ENCODE measurements around the gene RGS14.
"Not testable (repeated sequence)": the region's sequence is repeated elsewhere in the genome, so short reads cannot be mapped to it uniquely, and the experiment has no call there.

RGS14 gene

DNA sequence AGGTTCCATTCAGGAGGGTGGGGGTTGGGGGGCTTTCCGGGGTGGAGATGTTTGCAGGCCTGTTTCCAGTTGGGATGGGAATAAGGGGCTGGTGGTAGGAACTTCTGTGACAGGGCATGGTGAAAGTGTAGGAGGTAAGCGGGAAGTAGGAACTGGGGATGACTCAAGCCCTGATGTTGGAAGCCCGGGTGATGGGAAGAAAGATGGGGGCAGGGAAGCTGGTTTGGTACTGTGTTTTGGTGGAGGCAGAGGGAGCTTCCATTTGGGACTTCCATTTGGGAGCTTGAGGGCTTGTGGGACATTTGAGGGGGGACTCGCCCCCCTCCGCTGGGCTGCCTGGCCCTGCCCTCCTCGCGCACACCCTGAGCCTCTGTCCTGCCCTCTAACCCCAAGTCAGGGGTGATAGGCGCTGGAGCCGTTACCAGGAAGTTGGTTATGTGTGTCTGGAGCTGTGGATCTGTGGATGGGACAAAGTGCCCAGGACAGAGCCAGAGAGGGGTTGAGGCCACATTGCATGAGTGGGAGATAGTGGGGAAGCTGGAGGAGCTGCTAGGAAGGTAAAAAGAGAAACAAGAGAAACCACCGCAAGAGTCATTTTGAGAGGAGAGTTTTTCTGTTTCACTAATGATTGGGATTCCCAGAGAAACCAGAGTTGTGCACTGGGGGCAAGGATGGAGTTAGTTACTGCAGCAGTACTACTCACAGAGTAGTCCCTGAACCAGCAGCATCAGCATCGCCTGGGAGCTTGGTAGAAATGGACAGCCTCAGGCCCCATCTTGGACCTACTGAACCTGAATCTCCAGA, 6.6 kb downstream of the RGS14 start:
- DNase-seq (ENCODE audit: low read depth, low spot score) = no peak

DNA sequence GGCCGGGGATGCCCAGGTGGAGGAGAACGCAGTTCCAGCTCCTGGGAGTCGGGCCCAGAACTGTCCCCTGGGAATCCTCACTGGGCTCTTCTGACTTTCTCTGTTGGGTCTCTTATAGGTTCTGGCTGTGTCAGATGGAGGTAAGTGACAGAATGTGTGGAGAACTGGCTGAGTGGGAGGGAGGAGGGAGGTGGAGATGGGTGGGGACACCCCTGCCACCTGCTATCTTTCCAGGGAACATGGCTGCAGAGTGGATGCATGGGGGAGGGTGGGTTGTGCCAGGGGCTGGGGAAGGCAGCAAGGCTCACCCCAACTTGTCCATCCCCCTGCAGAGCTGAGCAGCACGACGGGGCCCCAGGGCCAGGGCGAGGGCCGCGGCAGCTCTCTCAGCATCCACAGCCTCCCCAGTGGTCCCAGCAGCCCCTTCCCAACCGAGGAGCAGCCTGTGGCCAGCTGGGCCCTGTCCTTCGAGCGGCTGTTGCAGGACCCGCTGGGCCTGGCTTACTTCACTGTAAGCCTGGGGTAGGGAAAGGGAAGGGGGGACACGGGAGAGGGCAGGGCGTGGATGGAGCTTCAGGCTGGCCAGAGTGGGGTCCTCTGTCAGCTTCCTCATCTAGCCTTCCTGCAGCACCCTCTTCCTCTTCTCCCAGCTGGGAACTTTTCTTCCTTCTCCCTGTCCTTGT, 8.3 kb downstream of the RGS14 start:
- DNase-seq (ENCODE audit: low read depth, low spot score) = no peak

DNA sequence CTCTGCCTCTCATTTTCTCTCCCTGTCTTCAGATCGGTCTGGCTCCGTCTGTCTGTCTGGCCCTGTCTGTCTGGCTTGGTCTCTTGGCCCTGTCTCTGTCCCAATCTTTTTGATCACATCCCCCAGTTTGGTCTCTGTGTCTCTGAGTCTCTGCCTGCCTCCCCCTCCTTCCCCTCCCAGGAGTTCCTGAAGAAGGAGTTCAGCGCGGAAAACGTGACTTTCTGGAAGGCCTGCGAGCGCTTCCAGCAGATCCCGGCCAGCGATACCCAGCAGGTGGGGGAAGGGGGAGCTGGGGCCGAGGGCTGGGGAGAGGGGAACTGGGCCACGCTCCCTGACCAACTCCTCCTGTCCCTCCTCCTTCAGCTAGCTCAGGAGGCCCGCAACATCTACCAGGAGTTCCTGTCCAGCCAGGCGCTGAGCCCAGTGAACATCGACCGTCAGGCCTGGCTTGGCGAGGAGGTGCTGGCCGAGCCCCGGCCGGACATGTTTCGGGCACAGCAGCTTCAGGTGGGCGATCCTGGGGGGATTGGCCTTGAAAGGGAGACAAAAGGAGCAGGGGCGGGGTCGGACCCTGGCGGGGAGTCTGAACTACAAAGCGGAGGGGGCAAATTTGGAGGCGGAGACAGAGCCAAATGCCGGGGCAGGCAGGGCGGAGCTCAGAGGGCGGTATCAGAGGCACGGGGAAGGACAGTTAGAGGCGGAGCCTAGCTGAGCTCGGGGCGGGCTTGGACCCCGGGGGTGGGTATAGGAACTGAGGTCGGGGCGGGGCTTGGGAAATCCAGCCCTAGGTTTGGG, 9.0 kb downstream of the RGS14 start:
- peak; percentile 92 for DNase-seq (ENCODE audit: low read depth, low spot score)

DNA sequence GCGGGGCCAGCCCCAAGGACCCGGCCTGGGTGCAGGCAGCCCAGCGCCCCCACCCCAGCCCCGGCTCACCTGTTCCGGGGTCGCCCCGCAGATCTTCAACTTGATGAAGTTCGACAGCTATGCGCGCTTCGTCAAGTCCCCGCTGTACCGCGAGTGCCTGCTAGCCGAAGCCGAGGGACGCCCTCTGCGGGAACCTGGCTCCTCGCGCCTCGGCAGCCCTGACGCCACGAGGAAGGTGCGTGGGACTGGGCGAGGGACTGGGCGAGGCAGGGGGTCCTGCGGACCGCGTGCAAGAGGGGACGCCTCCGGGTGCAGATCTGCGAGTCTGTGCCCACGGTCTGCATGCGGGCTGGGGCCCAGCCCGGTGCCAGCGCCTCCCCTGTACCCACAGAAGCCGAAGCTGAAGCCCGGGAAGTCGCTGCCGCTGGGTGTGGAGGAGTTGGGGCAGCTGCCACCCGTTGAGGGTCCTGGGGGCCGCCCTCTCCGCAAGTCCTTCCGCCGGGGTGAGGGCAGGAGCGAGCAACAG, 9.7 kb downstream of the RGS14 start:
- no peak for DNase-seq (ENCODE audit: low read depth, low spot score)

DNA sequence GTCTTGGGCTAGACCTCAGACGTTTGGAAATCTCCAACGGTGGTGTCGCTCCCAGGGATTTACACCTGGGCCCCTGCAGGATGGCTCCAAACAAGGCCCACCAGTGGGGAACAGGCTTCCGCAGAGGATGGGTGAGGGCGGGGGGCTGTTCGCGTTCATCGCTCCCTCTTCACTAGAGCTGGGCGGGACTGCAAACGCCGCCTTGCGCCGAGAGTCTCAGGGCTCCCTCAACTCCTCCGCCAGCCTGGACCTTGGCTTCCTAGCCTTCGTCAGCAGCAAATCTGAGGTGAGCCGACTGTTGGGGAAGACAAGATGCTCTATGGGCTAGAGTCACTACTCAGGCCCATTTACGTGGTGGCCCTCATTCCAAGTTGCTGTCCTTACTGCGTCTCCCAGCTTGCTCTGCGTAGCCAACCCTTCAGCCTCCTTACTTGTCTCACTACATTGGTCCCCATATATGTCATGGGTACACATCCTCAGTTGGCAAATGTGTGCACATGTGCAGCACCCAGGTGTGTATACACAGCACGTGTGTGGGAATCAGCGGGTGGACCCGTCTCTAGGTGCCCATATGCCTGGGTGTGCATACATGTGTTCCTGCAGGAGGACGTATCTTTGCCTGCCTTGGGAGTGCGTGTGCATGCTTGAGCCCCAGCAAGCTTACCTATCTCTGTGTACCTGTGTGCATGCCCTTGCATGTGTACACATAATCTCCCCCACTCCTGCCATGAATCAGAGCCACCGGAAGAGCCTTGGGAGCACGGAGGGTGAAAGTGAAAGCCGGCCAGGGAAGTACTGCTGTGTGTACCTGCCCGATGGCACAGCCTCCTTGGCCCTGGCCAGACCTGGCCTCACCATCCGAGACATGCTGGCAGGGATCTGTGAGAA, 10.5 kb downstream of the RGS14 start:
- no peak for DNase-seq (ENCODE audit: low read depth, low spot score)

DNA sequence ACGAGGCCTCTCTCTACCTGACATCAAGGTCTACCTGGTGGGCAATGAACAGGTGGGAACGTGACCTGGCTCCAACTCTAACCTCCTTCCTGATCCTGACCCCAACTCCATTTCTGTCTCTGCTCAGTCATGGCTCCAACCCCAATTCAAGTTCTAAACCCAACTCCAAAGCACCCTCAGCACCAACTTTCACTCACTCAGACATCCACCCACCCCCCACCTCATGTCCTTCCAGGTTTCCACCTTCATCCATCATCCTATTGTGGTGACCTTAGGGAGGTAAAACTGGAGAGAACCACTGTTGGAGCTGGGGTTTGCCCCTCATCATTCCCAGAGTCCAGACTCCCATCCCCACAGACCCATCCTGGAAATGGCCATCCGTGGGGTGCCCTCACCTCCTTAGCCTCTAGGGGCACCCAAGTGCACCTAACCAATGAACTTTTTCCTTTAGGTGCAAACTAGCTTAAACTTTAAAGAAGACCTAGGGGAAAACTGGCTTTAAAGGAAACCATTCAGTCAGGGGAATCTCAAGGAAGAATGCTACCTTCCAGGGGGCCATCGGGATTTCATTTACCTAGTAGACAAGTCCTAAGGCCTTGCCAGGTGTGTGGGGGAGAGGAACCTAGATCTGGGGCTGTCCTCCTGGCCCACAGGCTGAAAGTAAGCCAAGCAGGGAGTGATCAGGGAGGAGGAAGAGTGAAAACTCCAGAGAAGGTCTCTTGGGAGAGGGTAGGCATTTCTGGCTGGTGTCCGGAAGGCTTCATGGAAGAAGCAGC, 11.3 kb downstream of the RGS14 start:
- DNase-seq (ENCODE audit: low read depth, low spot score) = peak; percentile 46

DNA sequence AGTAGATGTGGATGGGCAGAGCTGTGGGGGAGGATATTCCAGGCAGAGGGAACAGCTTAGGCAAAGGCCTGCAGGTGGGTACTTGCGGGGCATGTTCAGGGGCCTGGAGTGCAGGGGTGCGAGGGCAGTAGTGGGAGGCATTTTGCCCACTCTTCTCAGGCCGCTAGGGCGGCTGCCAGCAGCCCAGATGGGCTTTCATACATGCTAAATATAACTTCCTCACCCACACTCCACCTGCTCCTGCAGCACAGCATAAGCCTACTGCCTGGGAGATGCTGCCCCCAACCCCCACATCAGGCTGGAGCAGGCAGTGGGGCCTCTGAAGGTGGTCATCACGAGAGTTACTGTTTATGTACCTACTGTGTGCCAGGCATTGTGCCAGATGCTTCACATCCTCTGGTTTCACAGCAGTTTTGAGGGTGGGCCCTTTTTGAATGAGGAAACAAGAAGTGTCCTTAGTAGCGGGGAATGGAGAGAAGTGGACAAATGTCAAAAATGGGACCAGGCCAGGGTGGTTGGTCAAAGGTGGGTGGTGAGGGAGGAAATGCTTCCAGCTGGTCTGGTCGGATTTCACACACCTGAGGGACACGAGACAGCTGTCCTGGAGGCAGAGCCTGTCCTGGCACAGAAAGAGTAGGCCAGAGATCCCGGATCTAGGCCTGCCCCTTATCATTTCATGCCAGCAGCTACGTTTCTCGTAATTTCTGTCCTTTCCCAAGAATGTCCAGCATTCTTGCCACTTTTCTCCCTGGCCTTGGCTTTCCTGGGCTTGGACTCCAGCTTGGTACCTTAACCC, 12.1 kb downstream of the RGS14 start:
- DNase-seq (ENCODE audit: low read depth, low spot score) = no peak

DNA sequence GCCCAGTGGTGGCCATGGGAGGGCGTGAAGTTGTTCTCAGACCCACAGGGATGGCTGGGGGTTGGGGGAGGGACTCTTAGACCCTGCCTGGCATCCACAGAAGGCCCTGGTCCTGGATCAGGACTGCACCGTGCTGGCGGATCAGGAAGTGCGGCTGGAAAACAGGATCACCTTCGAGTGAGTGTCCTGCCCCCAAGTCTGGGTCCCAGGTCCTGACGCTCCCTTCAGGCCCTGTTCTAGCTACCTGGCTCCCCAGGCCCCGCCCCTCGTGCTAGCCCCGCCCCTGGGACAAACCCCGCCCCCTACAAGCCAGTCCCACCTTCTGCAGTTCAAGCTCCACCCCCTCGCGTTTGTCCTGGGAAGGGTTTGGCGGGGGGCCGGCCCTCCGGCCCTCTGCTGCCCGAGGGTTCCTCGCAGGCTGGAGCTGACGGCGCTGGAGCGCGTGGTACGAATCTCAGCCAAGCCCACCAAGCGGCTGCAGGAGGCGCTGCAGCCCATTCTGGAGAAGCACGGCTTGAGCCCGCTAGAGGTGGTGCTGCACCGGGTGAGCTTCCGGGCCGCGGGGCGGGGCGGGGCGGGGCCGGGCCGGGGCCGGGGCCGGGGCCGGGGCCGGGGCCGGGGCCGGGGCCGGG, 12.9 kb downstream of the RGS14 start:
- DNase-seq (ENCODE audit: low read depth, low spot score) = peak; percentile 98

DNA sequence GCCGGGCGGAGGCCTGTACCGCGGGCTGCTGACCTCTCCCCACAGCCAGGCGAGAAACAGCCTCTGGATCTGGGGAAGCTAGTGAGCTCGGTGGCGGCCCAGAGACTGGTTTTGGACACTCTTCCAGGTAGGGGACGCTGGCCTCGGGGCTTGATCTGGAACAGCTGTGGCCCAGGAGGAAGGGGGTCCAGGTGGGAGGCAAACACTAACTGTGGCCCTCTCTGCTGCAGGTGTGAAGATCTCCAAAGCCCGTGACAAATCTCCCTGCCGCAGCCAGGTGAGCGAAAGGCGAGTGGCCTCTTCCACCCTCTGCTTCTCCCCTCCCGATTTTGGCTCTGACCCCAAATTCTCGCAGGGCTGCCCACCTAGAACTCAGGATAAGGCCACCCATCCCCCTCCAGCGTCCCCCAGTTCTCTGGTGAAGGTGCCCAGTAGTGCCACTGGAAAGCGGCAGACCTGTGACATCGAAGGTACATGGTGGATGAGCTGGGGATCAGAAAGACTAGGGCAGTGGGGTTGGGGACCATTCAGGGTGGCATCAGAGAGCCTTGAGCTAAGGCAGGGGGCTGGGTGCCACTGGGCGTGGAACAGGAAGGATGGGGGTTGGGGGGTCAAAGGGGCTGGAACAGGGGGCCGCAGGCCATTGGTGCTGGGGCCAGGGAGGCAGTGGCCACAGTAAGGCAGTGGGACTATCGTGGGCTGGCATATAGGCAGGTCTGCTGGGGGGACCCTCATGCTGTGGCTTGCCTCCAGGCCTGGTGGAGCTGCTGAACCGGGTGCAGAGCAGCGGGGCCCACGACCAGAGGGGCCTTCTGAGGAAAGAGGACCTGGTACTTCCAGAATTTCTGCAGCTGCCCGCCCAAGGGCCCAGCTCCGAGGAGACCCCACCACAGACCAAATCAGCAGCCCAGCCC, 13.7 kb downstream of the RGS14 start:
- no peak for DNase-seq (ENCODE audit: low read depth, low spot score)

DNA sequence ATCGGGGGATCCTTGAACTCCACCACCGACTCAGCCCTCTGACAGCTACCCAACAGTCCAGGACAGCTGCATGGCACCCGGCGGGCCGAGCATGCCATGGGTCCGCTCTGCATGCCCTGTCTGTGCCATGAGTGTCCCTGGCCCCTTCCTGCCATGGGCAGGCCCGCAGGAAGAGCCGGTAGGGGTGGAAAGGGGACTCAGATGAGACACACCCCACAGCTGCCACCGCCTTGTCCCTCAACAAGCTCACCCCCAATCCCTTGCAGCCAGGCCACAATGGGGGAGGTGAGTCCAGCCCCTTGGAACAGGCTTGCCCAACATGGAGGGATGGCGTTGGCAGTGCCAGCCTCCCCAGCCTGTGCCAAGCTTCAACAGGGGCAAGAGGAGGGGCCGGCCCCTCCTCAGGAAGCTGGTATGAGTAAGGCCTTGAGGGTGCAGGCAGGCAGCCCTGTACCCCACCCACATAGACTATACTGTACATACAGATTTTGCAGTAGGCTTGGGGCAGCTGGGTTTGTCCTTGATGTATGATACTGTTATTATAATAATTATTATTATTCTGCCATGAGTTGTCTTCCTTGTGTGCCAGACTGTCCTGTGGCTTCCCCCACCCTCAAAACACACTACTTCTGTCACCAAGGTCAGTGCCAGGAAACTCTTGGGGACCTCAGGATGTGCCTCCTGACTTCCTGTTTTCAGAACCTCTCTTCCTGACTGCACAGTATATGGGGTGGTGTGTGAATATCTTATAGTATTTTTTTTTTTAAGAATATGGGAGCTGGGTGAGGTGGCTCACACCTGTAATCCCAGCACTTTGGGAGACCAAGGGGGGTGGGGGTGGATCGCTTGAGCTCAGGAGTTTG, 14.5 kb downstream of the RGS14 start:
- no peak for DNase-seq (ENCODE audit: low read depth, low spot score)

DNA sequence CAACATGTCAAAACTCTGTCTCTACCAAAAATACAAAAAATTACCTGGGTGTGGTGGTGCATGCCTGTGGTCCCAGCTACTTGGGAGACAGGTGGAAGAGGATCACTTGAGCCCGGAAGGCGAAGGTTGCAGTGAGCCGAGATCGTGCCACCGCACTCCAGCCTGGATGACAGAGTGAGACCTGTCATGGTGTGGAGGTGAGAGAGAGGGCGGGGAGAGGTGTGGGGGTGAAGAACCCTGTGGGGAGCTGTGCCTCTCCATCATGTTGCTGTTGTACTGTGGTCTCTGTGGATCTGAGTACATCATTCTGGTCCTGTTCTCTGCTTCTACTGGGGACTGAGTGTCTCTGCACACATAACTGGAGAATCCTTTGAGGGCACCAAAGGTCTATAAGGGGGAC, 15.2 kb downstream of the RGS14 start:
- DNase-seq (ENCODE audit: low read depth, low spot score) = no peak

DNA sequence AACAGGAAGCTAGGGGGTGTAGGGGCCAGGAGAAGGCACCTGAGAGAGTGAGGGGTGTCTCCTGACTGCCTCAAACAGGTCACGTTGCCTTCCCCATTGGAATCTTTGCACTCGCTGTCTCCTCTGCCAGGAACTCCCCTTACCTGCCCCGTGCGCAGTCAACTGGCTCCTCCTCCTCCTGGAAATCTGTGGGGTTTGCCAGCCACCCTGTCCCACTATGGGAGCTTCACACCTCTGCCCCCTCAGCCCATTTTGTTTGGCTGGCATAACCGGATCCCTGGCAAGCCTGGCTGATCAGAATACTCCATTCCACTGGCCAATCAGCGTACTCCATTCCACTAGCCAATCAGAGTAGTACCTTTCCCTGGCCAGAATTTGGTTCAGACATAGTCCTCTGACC, 16.1 kb downstream of the RGS14 start:
- DNase-seq (ENCODE audit: low read depth, low spot score) = no peak

DNA sequence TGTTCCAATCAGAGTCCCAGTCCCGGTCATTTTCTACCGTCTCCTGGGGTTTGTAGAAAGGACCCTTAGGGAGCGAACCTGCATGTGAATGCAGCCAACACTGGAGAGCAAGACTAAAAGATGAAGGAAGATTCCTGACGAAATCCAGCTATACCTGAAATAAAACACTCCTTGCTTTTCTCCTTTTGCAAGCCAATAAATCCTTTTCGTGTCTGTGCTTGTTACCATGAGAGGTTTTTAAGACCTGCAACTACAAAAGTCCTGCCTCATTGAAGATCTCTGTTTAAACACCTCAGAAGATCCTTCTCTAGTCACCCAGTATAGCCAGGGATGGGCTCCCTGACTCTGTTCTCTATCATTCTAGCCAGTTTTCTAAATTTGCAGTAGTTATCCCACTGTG, 16.5 kb downstream of the RGS14 start:
- no peak for DNase-seq (ENCODE audit: low read depth, low spot score)

DNA sequence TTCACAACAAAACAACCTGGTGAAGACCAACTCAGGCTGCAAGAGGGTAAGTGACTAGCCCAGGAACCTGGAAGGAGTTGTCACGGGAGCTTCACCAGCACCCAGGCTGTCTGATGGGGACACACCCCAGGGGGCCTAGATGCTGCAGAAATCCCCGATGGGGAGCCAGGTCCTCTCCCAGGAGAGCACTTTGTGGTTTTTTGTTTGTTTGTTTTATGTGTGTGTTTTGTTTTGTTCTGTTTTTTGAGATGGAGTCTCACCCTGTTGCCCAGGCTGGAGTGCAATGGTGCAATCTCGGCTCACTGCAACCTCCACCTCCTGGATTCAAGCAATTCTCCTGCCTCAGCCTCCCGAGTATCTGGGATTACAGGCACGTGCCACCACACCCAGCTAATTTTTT, 17.8 kb downstream of the RGS14 start:
- not testable (repeated sequence) for DNase-seq (ENCODE audit: low read depth, low spot score)

DNA sequence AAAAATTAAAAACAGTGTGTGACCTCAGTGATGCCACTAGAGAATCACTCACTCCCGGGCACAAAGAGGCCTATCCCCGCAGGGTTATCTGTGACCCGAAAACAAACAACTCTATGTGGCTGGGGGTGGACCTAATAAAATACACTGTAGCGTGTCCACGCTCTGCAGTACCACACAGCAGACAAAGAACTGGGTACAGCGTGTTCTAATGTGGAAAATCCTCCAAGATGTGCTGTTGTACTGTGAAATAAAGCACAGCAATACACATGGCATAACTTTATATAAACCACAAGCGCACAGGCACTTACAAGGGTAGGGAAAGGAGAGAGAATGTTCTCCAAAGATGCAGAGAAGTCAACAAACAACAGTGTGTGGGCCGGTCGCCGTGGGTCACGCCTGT, 18.4 kb downstream of the RGS14 start:
- no peak for DNase-seq (ENCODE audit: low read depth, low spot score)

DNA sequence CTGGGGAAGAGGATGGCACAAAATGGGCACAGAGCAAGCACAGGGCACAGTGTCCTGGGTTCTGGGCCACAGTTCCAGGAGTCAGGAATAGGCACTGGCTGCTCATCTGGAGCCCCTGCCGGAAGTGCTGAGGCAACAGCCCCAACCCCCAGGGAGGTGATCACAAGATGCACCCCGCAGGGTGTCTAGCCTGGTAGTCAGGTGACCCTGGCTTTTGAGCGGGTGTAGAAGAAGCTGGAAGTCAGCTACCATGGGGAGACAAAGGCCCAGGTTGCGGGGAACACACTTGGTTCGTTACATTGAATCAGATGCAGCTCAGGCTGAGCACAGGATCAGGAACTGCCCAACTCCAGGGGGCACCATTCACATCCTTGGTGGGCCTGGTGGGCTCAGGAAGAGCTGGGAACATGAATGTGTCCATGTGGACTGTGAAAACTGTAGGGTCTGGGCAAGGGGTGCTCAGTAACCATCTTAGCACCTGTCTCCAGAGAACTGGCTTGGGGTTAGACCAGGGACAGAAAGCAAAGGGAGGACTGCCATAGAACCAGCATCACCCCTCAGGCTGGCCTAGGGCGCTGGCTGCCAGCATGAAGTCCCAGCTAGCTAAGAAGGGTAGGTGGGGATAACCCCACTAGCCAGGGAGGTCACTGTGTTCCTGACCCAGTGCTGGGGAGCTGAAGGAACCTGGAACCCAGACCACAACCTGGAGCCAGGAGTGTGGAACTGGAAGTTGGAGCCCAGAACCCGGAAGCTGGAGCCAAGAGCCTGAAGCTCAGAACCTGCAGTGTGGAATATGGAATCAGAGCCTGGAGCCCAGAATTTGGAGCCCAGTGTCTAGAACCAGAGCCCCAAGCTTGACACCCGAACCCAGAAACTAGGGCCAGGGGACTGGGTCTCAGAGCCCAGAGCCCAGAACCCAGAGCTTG, 20.4 kb downstream of the RGS14 start:
- no peak for DNase-seq (ENCODE audit: low read depth, low spot score)

Data from astrocyte of the hippocampus (primary cell).